ENCODE measurements around the gene BMP8A. TPM values are rescaled to one million over a fixed set of nuclear protein-coding genes. Genes with fewer than 3 reads are reported as not detected.
"Not testable (repeated sequence)": the region's sequence is repeated elsewhere in the genome, so short reads cannot be mapped to it uniquely, and the experiment has no call there.

The BMP8A gene
- total RNA-seq, 4 donors from 2014 or later, result 0.40 to 4.0 (median 1.2) TPM

- Histone ChIP-seq H3K4me1 (no peaks in the 10 kb centered on the region), H3K36me3 (no peaks in the 10 kb centered on the region)
- no peak for ATAC-seq
Measured at GRCh38 chr1:39508857-39509305, 17.4 kb downstream of the BMP8A start.

GRCh38 chr1:39509360-39510009 is 18.0 kb downstream of the BMP8A start:
- 53 to 57% methylated on average over 6 of the region's 22 CpGs for WGBS, 2 donors (ENCODE audit: low coverage in 1 of 2)
- H3K4me3 ChIP-seq, result no peak overlapping the region
- H3K9me3 ChIP-seq, result no peaks in the 10 kb centered on the region
- ATAC-seq, result peak; percentile 56
- peaks cover 6% of the 10 kb centered on the region for H3K27me3 ChIP-seq
- H3K4me1 ChIP-seq, result peaks cover 0 to under 1% (median 0%) of the 10 kb centered on the region in 3 donors
- no peaks in the 10 kb centered on the region for H3K36me3 ChIP-seq
- TF ChIP-seq POLR2A (IDR thresholded peaks at IDR 0.05) (no peak), EP300 (IDR thresholded peaks at IDR 0.05) (no peak), POLR2AphosphoS5 (IDR thresholded peaks at IDR 0.05) (no peak), CTCF (IDR thresholded peaks at IDR 0.05) (no peak)
- peak overlapping the region in 2 of 4 donors; percentile 24 to 26 for H3K27ac ChIP-seq

More at GRCh38 chr1:39508857-39509305, 17.4 kb downstream of the BMP8A start:
- H3K27ac ChIP-seq, result peak overlapping the region in 1 of 4 donors; percentile 24
- 80% methylated on average over 2 of the region's 11 CpGs; no CpG with 5 or more reads in 1 of the 2 donors for WGBS, 2 donors (ENCODE audit: low coverage in 1 of 2)
- peaks cover 5% of the 10 kb centered on the region for H3K27me3 ChIP-seq
- TF ChIP-seq EP300 (IDR thresholded peaks at IDR 0.05) (no peak), CTCF (IDR thresholded peaks at IDR 0.05) (no peak), POLR2A (IDR thresholded peaks at IDR 0.05) (no peak), POLR2AphosphoS5 (IDR thresholded peaks at IDR 0.05) (no peak)
- H3K9me3 ChIP-seq, result no peaks in the 10 kb centered on the region
- no peak overlapping the region for H3K4me3 ChIP-seq

- no CpG with 5 or more reads among the region's 20 CpGs for WGBS, 2 donors (ENCODE audit: low coverage in 1 of 2)
- H3K27me3 ChIP-seq, result peaks cover 11% of the 10 kb centered on the region
Measured at GRCh38 chr1:39510570-39511186, 19.2 kb downstream of the BMP8A start.

GRCh38 chr1:39511477-39511876 is 20.0 kb downstream of the BMP8A start:
- ATAC-seq, H3K27ac ChIP-seq, H3K4me1 ChIP-seq, H3K9me3 ChIP-seq, H3K4me3 ChIP-seq, H3K36me3 ChIP-seq: not testable (repeated sequence)
- peaks cover 11% of the 10 kb centered on the region for H3K27me3 ChIP-seq
- WGBS, 2 donors (ENCODE audit: low coverage in 1 of 2), result no CpG with 5 or more reads among the region's 13 CpGs

More at GRCh38 chr1:39510570-39511186, 19.2 kb downstream of the BMP8A start:
- H3K36me3 ChIP-seq, H3K4me1 ChIP-seq, H3K9me3 ChIP-seq, ATAC-seq, H3K27ac ChIP-seq, H3K4me3 ChIP-seq: not testable (repeated sequence)

GRCh38 chr1:39512234-39512847 is 20.9 kb downstream of the BMP8A start:
- not testable (repeated sequence) for H3K4me3 ChIP-seq, H3K36me3 ChIP-seq, H3K9me3 ChIP-seq, H3K4me1 ChIP-seq, ATAC-seq, H3K27ac ChIP-seq
- peaks cover 11% of the 10 kb centered on the region for H3K27me3 ChIP-seq
- WGBS, 2 donors (ENCODE audit: low coverage in 1 of 2), result no CpG with 5 or more reads among the region's 25 CpGs

- peak; percentile 65 for ATAC-seq
- not testable (repeated sequence) for H3K9me3 ChIP-seq, H3K36me3 ChIP-seq, H3K4me1 ChIP-seq, H3K27ac ChIP-seq, H3K27me3 ChIP-seq
- WGBS, 2 donors (ENCODE audit: low coverage in 1 of 2), result no CpG with 5 or more reads among the region's 46 CpGs
- TF ChIP-seq POLR2A (IDR thresholded peaks at IDR 0.05), result peak in 1 of 2 donors; percentile 17
- H3K4me3 ChIP-seq, result peak overlapping the region; percentile 20 to 48
Measured at GRCh38 chr1:39514710-39515124, 23.3 kb downstream of the BMP8A start.

GRCh38 chr1:39515131-39516086 is 24.0 kb downstream of the BMP8A start:
- not testable (repeated sequence) for H3K9me3 ChIP-seq, H3K4me1 ChIP-seq, H3K27ac ChIP-seq, H3K27me3 ChIP-seq, H3K36me3 ChIP-seq
- no CpG with 5 or more reads among the region's 78 CpGs for WGBS, 2 donors (ENCODE audit: low coverage in 1 of 2)
- peak; percentile 55 for ATAC-seq
- H3K4me3 ChIP-seq, result peak overlapping the region; percentile 34 to 48

- WGBS, 2 donors (ENCODE audit: low coverage in 1 of 2), result 82% methylated on average over 1 of the region's 4 CpGs; no CpG with 5 or more reads in 1 of the 2 donors
- H3K9me3 ChIP-seq, H3K27me3 ChIP-seq, ATAC-seq, H3K4me3 ChIP-seq, H3K36me3 ChIP-seq, H3K4me1 ChIP-seq, H3K27ac ChIP-seq: not testable (repeated sequence)
Measured at GRCh38 chr1:39516841-39517240, 25.4 kb downstream of the BMP8A start.

- ATAC-seq, H3K27me3 ChIP-seq, H3K36me3 ChIP-seq, H3K4me3 ChIP-seq, H3K9me3 ChIP-seq, H3K27ac ChIP-seq, H3K4me1 ChIP-seq: not testable (repeated sequence)
- WGBS, 2 donors (ENCODE audit: low coverage in 1 of 2), result no CpG with 5 or more reads among the region's 7 CpGs
Measured at GRCh38 chr1:39517936-39518335, 26.5 kb downstream of the BMP8A start.

GRCh38 chr1:39519376-39519775 is 27.9 kb downstream of the BMP8A start:
- ATAC-seq, H3K4me1 ChIP-seq, H3K27ac ChIP-seq, H3K36me3 ChIP-seq, H3K9me3 ChIP-seq, H3K27me3 ChIP-seq, H3K4me3 ChIP-seq: not testable (repeated sequence)
- WGBS, 2 donors (ENCODE audit: low coverage in 1 of 2), result no CpG with 5 or more reads among the region's 5 CpGs

Measured in gastroesophageal sphincter (tissue), 4 donors.